ENCODE measurements around the gene CPNE2. TPM values are rescaled to one million over a fixed set of nuclear protein-coding genes. Genes with fewer than 3 reads are reported as not detected.

CPNE2 gene
- total and polyA plus RNA-seq, 4 donors = 38.1 to 76.3 (median 52.2) TPM

DNA sequence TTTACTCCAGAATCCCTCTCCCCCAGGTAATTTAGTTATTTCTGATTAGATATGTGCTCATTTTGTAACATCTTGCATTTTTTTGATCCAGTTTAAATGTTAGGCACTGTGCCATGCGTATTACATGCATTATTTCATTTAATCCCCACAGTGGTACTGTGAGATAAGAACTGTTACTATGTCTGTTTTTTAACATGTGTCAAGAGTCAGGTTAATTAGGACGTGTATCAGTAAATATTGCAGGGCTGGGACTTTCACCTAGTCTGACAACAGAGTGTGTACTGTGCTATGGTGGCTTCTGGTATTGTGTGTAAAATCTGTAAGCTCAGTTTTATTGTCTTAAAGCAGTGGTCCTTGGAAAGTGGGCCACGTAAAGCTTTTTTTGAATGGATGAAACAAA, 104.4 kb downstream of the CPNE2 start:
- WGBS, 2 donors = 85 to 93% methylated on average over 3 of the region's 3 CpGs
- H3K4me1 ChIP-seq (ENCODE audit: control insufficient read depth in 5 of 5, insufficient read depth in 5 of 5, low read length in 5 of 5) = peaks cover 0 to 10% (median 0%) of the 10 kb centered on the region in 5 donors
- ATAC-seq (ENCODE audit: insufficient read depth, low FRiP score) = no peak

More for the DNA sequence above, 104.4 kb downstream of the CPNE2 start:
- Histone ChIP-seq H3K9ac (ENCODE audit: insufficient read depth in 1 of 2, low read length in 2 of 2) (no peak overlapping the region), H3K9me3 (ENCODE audit: control insufficient read depth in 4 of 4, insufficient read depth in 3 of 4, low read length in 3 of 4) (no peaks in the 10 kb centered on the region), H3K27ac (ENCODE audit: low read depth in 1 of 2, low read length in 1 of 2) (no peak overlapping the region), H3K4me3 (no peak overlapping the region), H3K27me3 (ENCODE audit: control insufficient read depth in 3 of 3, insufficient read depth in 3 of 3, low read length in 2 of 3) (no peaks in the 10 kb centered on the region), H3K36me3 (ENCODE audit: control insufficient read depth in 4 of 4, insufficient read depth in 4 of 4, low read length in 4 of 4) (peaks cover 0 to 1% (median 0%) of the 10 kb centered on the region in 4 donors)
- DNase-seq = no peak
- TF ChIP-seq, protein P1, sequence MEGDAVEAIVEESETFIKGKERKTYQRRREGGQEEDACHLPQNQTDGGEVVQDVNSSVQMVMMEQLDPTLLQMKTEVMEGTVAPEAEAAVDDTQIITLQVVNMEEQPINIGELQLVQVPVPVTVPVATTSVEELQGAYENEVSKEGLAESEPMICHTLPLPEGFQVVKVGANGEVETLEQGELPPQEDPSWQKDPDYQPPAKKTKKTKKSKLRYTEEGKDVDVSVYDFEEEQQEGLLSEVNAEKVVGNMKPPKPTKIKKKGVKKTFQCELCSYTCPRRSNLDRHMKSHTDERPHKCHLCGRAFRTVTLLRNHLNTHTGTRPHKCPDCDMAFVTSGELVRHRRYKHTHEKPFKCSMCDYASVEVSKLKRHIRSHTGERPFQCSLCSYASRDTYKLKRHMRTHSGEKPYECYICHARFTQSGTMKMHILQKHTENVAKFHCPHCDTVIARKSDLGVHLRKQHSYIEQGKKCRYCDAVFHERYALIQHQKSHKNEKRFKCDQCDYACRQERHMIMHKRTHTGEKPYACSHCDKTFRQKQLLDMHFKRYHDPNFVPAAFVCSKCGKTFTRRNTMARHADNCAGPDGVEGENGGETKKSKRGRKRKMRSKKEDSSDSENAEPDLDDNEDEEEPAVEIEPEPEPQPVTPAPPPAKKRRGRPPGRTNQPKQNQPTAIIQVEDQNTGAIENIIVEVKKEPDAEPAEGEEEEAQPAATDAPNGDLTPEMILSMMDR (IDR thresholded peaks at IDR 0.05; ENCODE audit: control extremely low read depth, extremely low read depth) = no peak

Other genes starting within 250 kb of the CPNE2 start
- gene SLC12A3, start 227.4 kb upstream of the CPNE2 start, total RNA-seq = not detected
- under 1 TPM; 0.04 to 0.07 TPM for gene SLC12A3, start 227.4 kb upstream of the CPNE2 start, polyA plus RNA-seq
- 100 to 1,000 TPM; 159 to 219 TPM for gene HERPUD1, start 160.4 kb upstream of the CPNE2 start, total RNA-seq
- gene HERPUD1, start 160.4 kb upstream of the CPNE2 start, polyA plus RNA-seq = 100 to 1,000 TPM in 1 of 2 donors, 10 to 100 TPM in 1; 70.5 to 128 TPM
- 1 to 10 TPM in 1 of 2 donors, under 1 TPM in 1; 0.71 to 8.4 TPM for gene CETP, start 130.6 kb upstream of the CPNE2 start, total RNA-seq
- gene CETP, start 130.6 kb upstream of the CPNE2 start, polyA plus RNA-seq = under 1 TPM; 0.72 to 0.94 TPM
- gene NLRC5, start 103.0 kb upstream of the CPNE2 start, total RNA-seq = 10 to 100 TPM; 24.3 to 46.4 TPM
- gene NLRC5, start 103.0 kb upstream of the CPNE2 start, polyA plus RNA-seq = 10 to 100 TPM; 23.9 to 37.9 TPM
- 10 to 100 TPM; 59.3 to 83.1 TPM for gene PSME3IP1, start 93.5 kb downstream of the CPNE2 start, total RNA-seq
- 10 to 100 TPM; 59.6 to 66.5 TPM for gene PSME3IP1, start 93.5 kb downstream of the CPNE2 start, polyA plus RNA-seq
- gene RSPRY1, start 93.7 kb downstream of the CPNE2 start, total RNA-seq = 10 to 100 TPM; 34.7 to 71.7 TPM
- gene RSPRY1, start 93.7 kb downstream of the CPNE2 start, polyA plus RNA-seq = 10 to 100 TPM; 10.5 to 15.7 TPM
- gene ARL2BP, start 152.7 kb downstream of the CPNE2 start, total RNA-seq = 10 to 100 TPM; 45.1 to 63.2 TPM
- 10 to 100 TPM; 32.8 to 43.2 TPM for gene ARL2BP, start 152.7 kb downstream of the CPNE2 start, polyA plus RNA-seq
- gene PLLP, start 192.1 kb downstream of the CPNE2 start, total RNA-seq = 10 to 100 TPM; 23.8 to 63.7 TPM
- gene PLLP, start 192.1 kb downstream of the CPNE2 start, polyA plus RNA-seq = 10 to 100 TPM; 59.6 to 98.7 TPM